Large intestine (tissue), 3 donors: ENCODE measurements around the gene ADNP. TPM values are rescaled to one million over a fixed set of nuclear protein-coding genes. Genes with fewer than 3 reads are reported as not detected.
A peak's percentile ranks its signal among the peaks of the same experiment; 100 is the strongest.

Experiments used
- DNase-seq, 2 donors: peaks; one replicate each; pipeline versions ENCODE4 v3.0.0 to v3.0.0-alpha.2; 2013
- H3K27ac ChIP-seq: one replicate; pipeline ENCODE4 v1.5.1; 2013; ENCODE audit warnings: low read length
- H3K27me3 ChIP-seq: 2 replicates; pipeline ENCODE4 v1.6.1; 2013; ENCODE audit warnings: low read length; ENCODE audit not compliant: control insufficient read depth, insufficient read depth
- H3K36me3 ChIP-seq: 2 replicates; pipeline ENCODE4 v1.6.1; 2013; ENCODE audit warnings: low read length; ENCODE audit not compliant: control insufficient read depth, insufficient read depth
- H3K4me1 ChIP-seq: one replicate; pipeline ENCODE4 v1.6.1; 2013; ENCODE audit warnings: low read length; ENCODE audit not compliant: control insufficient read depth, insufficient read depth
- H3K4me3 ChIP-seq: one replicate; pipeline ENCODE4 v1.5.1; 2013; ENCODE audit warnings: low read length
- H3K9me3 ChIP-seq: one replicate; pipeline ENCODE4 v1.6.1; 2013; ENCODE audit warnings: mild to moderate bottlenecking, low read depth, low read length, moderate library complexity; ENCODE audit not compliant: control insufficient read depth
- WGBS: methylation state at CpG from one replicate; pipeline ENCODE4 v1.1.5; 2013; ENCODE audit warnings: low lambda C conversion rate; ENCODE audit not compliant: insufficient coverage; 5-methylcytosine and 5-hydroxymethylcytosine counted together
- polyA plus RNA-seq: library from polyadenylated mRNA; unstranded; fragments of 120-200 nt; gene quantifications from one replicate; pipeline ENCODE4 v1.2.1, GENCODE V29; 2013

The ADNP gene
- polyA plus RNA-seq, 1 donor: 70.7 TPM

- DNase-seq: peak; percentile 26 to 39
- H3K4me1 ChIP-seq: peaks cover 13% of the 10 kb centered on the region
- H3K9me3 ChIP-seq: no peaks in the 10 kb centered on the region
- no peak overlapping the region for H3K4me3 ChIP-seq
- H3K36me3 ChIP-seq: no peaks in the 10 kb centered on the region
- no peak overlapping the region for H3K27ac ChIP-seq
- no CpG with 5 or more reads among the region's 13 CpGs for WGBS
- H3K27me3 ChIP-seq: no peaks in the 10 kb centered on the region
Measured at GRCh38 chr20:50850721-50851286, 80.4 kb downstream of the ADNP start.

- no CpG with 5 or more reads among the region's 18 CpGs for WGBS
- peaks cover 3% of the 10 kb centered on the region for H3K4me1 ChIP-seq
- DNase-seq: no peak
- H3K9me3 ChIP-seq: no peaks in the 10 kb centered on the region
- no peak overlapping the region for H3K4me3 ChIP-seq
- H3K36me3 ChIP-seq: no peaks in the 10 kb centered on the region
- H3K27ac ChIP-seq: no peak overlapping the region
- no peaks in the 10 kb centered on the region for H3K27me3 ChIP-seq
Measured at GRCh38 chr20:50848846-50849673, 82.2 kb downstream of the ADNP start.

GRCh38 chr20:50848341-50848808, 82.9 kb downstream of the ADNP start:
- Histone ChIP-seq H3K27me3 (no peaks in the 10 kb centered on the region), H3K27ac (no peak overlapping the region), H3K4me3 (no peak overlapping the region), H3K36me3 (no peaks in the 10 kb centered on the region), H3K4me1 (peaks cover 3% of the 10 kb centered on the region), H3K9me3 (no peaks in the 10 kb centered on the region)
- WGBS: no CpG with 5 or more reads among the region's 8 CpGs
- no peak for DNase-seq

- no CpG with 5 or more reads among the region's 15 CpGs for WGBS
- no peak overlapping the region for H3K4me3 ChIP-seq
- H3K9me3 ChIP-seq: no peaks in the 10 kb centered on the region
- H3K36me3 ChIP-seq: no peaks in the 10 kb centered on the region
- no peak overlapping the region for H3K27ac ChIP-seq
- no peaks in the 10 kb centered on the region for H3K27me3 ChIP-seq
- DNase-seq: no peak
- no peaks in the 10 kb centered on the region for H3K4me1 ChIP-seq
Measured at GRCh38 chr20:50845566-50846215, 85.5 kb downstream of the ADNP start.

- no peak for DNase-seq
- no CpG with 5 or more reads among the region's 9 CpGs for WGBS
Measured at GRCh38 chr20:50844430-50845100, 86.7 kb downstream of the ADNP start.

GRCh38 chr20:50843331-50844276, 87.6 kb downstream of the ADNP start:
- no CpG with 5 or more reads among the region's 9 CpGs for WGBS
- no peak for DNase-seq
- Histone ChIP-seq H3K9me3 (no peaks in the 10 kb centered on the region), H3K27ac (no peak overlapping the region), H3K27me3 (no peaks in the 10 kb centered on the region), H3K36me3 (no peaks in the 10 kb centered on the region), H3K4me3 (no peak overlapping the region), H3K4me1 (no peaks in the 10 kb centered on the region)

More at GRCh38 chr20:50844430-50845100, 86.7 kb downstream of the ADNP start:
- H3K4me1 ChIP-seq: no peaks in the 10 kb centered on the region
- H3K27ac ChIP-seq: no peak overlapping the region
- no peaks in the 10 kb centered on the region for H3K27me3 ChIP-seq
- H3K9me3 ChIP-seq: no peaks in the 10 kb centered on the region
- H3K36me3 ChIP-seq: no peaks in the 10 kb centered on the region
- no peak overlapping the region for H3K4me3 ChIP-seq

- Histone ChIP-seq H3K4me3 (no peak overlapping the region), H3K27ac (no peak overlapping the region), H3K4me1 (no peaks in the 10 kb centered on the region), H3K27me3 (no peaks in the 10 kb centered on the region), H3K9me3 (no peaks in the 10 kb centered on the region), H3K36me3 (no peaks in the 10 kb centered on the region)
- DNase-seq: no peak
- no CpG with 5 or more reads among the region's 5 CpGs for WGBS
Measured at GRCh38 chr20:50842821-50843220, 88.4 kb downstream of the ADNP start.

Other genes with a start within 250 kb of the ADNP start
- 9.3 TPM for gene RIPOR3, start 239.9 kb downstream of the ADNP start, polyA plus RNA-seq
- gene PARD6B, start 199.9 kb downstream of the ADNP start, polyA plus RNA-seq: 10.9 TPM
- 3.4 TPM for gene BCAS4, start 136.4 kb downstream of the ADNP start, polyA plus RNA-seq
- gene DPM1, start 27.1 kb upstream of the ADNP start, polyA plus RNA-seq: 53.0 TPM
- gene MOCS3, start 27.4 kb upstream of the ADNP start, polyA plus RNA-seq: 3.8 TPM
- 29.8 TPM for gene KCNG1, start 91.7 kb upstream of the ADNP start, polyA plus RNA-seq